NT2/D1 (cell line): ENCODE results near the gene ROBO1.

Experiments used
- YY1 ChIP-seq: IDR thresholded peaks from 2 replicates; pipeline ENCODE4 v1.6.1; 2011; ENCODE audit not compliant: insufficient read length, insufficient read depth
- ZNF274 ChIP-seq: IDR thresholded peaks from 2 replicates; pipeline ENCODE4 v1.6.1; 2011; ENCODE audit warnings: mild to moderate bottlenecking, low read depth, low read length

DNA sequence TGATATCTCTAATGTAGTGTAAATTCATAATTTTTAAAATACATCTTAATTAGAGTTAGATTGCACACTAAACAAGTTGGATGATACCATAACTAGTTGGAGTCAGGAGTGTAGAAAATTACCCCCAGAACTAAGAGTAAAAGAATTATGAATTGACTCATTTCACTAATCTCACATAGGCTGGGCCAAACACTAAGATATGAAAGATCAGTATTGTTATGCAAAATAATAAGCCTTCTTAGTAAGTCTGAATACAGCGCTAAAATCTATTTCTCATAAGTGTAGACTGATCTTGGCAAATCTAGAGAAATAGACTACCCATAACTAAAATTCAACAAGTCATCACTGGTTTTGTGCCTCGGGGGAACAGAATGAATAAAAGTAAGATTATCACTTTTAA, 979.0 kb downstream of the ROBO1 start:
- no peak for TF ChIP-seq ZNF274
- TF ChIP-seq YY1: no peak
